ENCODE results near the gene NTN1.

Gene NTN1

GRCh38 chr17:9162275-9162985 lies 141.1 kb downstream of the NTN1 start:
- DNase-seq (ENCODE audit: low spot score): no peak

- DNase-seq (ENCODE audit: low spot score): no peak
Measured at GRCh38 chr17:9166788-9167187, 145.5 kb downstream of the NTN1 start.

- no peak for DNase-seq (ENCODE audit: low spot score)
Measured at GRCh38 chr17:9167379-9167778, 146.1 kb downstream of the NTN1 start.

GRCh38 chr17:9169116-9169515 lies 147.8 kb downstream of the NTN1 start:
- DNase-seq (ENCODE audit: low spot score): no peak

GRCh38 chr17:9170336-9170735 lies 149.0 kb downstream of the NTN1 start:
- DNase-seq (ENCODE audit: low spot score): no peak

- DNase-seq (ENCODE audit: low spot score): no peak
Measured at GRCh38 chr17:9170853-9171252, 149.5 kb downstream of the NTN1 start.

GRCh38 chr17:9173386-9173983 lies 152.2 kb downstream of the NTN1 start:
- no peak for DNase-seq (ENCODE audit: low spot score)

- DNase-seq (ENCODE audit: low spot score): no peak
Measured at GRCh38 chr17:9174312-9174711, 153.0 kb downstream of the NTN1 start.

- no peak for DNase-seq (ENCODE audit: low spot score)
Measured at GRCh38 chr17:9174779-9175574, 153.7 kb downstream of the NTN1 start.

GRCh38 chr17:9175700-9176467 lies 154.6 kb downstream of the NTN1 start:
- DNase-seq (ENCODE audit: low spot score): no peak

GRCh38 chr17:9177212-9177611 lies 155.9 kb downstream of the NTN1 start:
- DNase-seq (ENCODE audit: low spot score): no peak

- DNase-seq (ENCODE audit: low spot score): no peak
Measured at GRCh38 chr17:9178319-9178718, 157.0 kb downstream of the NTN1 start.

GRCh38 chr17:9179602-9180001 lies 158.3 kb downstream of the NTN1 start:
- DNase-seq (ENCODE audit: low spot score): no peak

- DNase-seq (ENCODE audit: low spot score): no peak
Measured at GRCh38 chr17:9181640-9182039, 160.3 kb downstream of the NTN1 start.

GRCh38 chr17:9183306-9183705 lies 162.0 kb downstream of the NTN1 start:
- DNase-seq (ENCODE audit: low spot score): no peak

GRCh38 chr17:9185142-9185541 lies 163.8 kb downstream of the NTN1 start:
- DNase-seq (ENCODE audit: low spot score): no peak

GRCh38 chr17:9185688-9186284 lies 164.5 kb downstream of the NTN1 start:
- no peak for DNase-seq (ENCODE audit: low spot score)

GRCh38 chr17:9187828-9188227 lies 166.5 kb downstream of the NTN1 start:
- DNase-seq (ENCODE audit: low spot score): no peak

GRCh38 chr17:9188367-9188766 lies 167.1 kb downstream of the NTN1 start:
- no peak for DNase-seq (ENCODE audit: low spot score)

- DNase-seq (ENCODE audit: low spot score): no peak
Measured at GRCh38 chr17:9189870-9190269, 168.6 kb downstream of the NTN1 start.

- DNase-seq (ENCODE audit: low spot score): no peak
Measured at GRCh38 chr17:9192010-9192409, 170.7 kb downstream of the NTN1 start.

GRCh38 chr17:9195411-9195810 lies 174.1 kb downstream of the NTN1 start:
- DNase-seq (ENCODE audit: low spot score): no peak
